HFF-Myc (cell line): Measurements from ENCODE around the gene BAG3.

Experiments used
- DNase-seq: peaks from one replicate; pipeline ENCODE4 v3.0.0-alpha.2; 2011; ENCODE audit warnings: low read depth; ENCODE audit errors: extremely low read depth
- H3K4me3 ChIP-seq: replicated peaks from 2 replicates; pipeline ENCODE4 v1.5.1; 2011; ENCODE audit warnings: low read depth, mild to moderate bottlenecking, control low read depth, low read length
- CTCF ChIP-seq: IDR thresholded peaks from 2 replicates; pipeline ENCODE4 v1.5.1; 2012; ENCODE audit warnings: mild to moderate bottlenecking, low read depth, low read length, control low read depth; ENCODE audit errors: missing control alignments

The BAG3 gene

GRCh38 chr10:119688033-119688508 lies 36.9 kb downstream of the BAG3 start:
- H3K4me3 ChIP-seq, result no peak overlapping the region
- TF ChIP-seq CTCF, result no peak
- DNase-seq, result no peak

GRCh38 chr10:119689016-119689580 lies 37.9 kb downstream of the BAG3 start:
- no peak overlapping the region for H3K4me3 ChIP-seq
- DNase-seq, result no peak
- no peak for TF ChIP-seq CTCF

- H3K4me3 ChIP-seq, result no peak overlapping the region
- TF ChIP-seq CTCF, result no peak
- DNase-seq, result no peak
These were observed 40.5 kb downstream of the BAG3 start for GRCh38 chr10:119691726-119692125.

- no peak overlapping the region for H3K4me3 ChIP-seq
- TF ChIP-seq CTCF, result no peak
- no peak for DNase-seq
These were observed 42.2 kb downstream of the BAG3 start for GRCh38 chr10:119693262-119693957.

- H3K4me3 ChIP-seq, result no peak overlapping the region
- DNase-seq, result no peak
- no peak for TF ChIP-seq CTCF
These were observed 43.4 kb downstream of the BAG3 start for GRCh38 chr10:119694608-119695007.

- TF ChIP-seq CTCF, result no peak
- no peak overlapping the region for H3K4me3 ChIP-seq
- no peak for DNase-seq
These were observed 49.3 kb downstream of the BAG3 start for GRCh38 chr10:119700321-119700954.
